Measurements from ENCODE around the gene GALNT18.

DNA sequence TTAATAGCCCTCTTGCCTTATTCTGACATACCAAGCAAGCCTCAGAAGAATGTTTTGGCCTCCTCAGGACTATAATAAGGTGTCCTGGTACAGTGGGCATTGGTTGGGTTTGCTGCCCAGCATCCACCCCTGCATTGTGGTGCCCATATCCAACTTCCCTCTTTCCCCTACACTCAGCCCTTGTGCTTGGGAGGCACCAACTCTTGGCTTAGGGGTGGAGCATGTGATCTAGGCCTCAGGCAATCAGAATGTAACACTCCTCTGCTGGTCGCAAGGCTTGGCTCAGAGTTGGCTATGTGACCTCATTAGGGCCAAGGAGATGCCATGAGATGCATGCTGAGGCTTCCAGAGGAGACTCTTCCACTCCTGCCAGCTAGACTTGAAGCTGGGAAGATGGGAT is 391.7 kb downstream of the GALNT18 start:
- TF ChIP-seq, protein P1, sequence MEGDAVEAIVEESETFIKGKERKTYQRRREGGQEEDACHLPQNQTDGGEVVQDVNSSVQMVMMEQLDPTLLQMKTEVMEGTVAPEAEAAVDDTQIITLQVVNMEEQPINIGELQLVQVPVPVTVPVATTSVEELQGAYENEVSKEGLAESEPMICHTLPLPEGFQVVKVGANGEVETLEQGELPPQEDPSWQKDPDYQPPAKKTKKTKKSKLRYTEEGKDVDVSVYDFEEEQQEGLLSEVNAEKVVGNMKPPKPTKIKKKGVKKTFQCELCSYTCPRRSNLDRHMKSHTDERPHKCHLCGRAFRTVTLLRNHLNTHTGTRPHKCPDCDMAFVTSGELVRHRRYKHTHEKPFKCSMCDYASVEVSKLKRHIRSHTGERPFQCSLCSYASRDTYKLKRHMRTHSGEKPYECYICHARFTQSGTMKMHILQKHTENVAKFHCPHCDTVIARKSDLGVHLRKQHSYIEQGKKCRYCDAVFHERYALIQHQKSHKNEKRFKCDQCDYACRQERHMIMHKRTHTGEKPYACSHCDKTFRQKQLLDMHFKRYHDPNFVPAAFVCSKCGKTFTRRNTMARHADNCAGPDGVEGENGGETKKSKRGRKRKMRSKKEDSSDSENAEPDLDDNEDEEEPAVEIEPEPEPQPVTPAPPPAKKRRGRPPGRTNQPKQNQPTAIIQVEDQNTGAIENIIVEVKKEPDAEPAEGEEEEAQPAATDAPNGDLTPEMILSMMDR (IDR thresholded peaks at IDR 0.05; ENCODE audit: insufficient read depth, low read length, poor library complexity, severe bottlenecking), result no peak
- no peak for TF ChIP-seq EZH2phosphoT487 (conservative IDR thresholded peaks at IDR 0.05; ENCODE audit: low read length)

Measured in SU-DHL-6 (cell line).